GM19438 (cell line): ENCODE results near the gene GPR39.
"Not testable (repeated sequence)": the region's sequence is repeated elsewhere in the genome, so short reads cannot be mapped to it uniquely, and the experiment has no call there.

Experiments
- ATAC-seq: cut with Tn5 transposase; IDR thresholded peaks from one replicate; pipeline ENCODE4 v1.9.1; 2021; ENCODE audit warnings: low read depth; ENCODE audit not compliant: unreplicated experiment

Gene GPR39

GRCh38 chr2:132482821-132483220 is 66.2 kb downstream of the GPR39 start:
- ATAC-seq = no peak

DNA sequence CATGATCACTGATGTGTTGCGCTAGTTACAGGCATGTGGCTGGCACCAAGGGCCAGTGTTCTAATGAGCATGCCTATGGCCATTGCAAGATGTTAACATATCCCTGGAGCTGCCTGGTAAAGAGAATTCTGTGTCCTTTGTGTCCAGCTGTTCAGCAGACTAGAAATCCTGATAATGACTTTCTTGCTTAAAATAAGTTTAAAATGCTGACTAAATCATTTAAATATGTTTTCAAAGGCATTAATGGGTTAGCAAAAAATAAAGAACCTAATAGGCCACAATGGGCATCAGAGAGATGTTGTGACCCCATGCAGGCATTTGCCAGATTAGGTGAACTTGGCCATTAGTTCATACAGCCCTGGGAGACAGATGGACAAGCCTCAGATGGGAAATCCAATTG is 67.5 kb downstream of the GPR39 start:
- ATAC-seq = no peak

- ATAC-seq = no peak
These were observed 71.9 kb downstream of the GPR39 start for GRCh38 chr2:132488491-132488890.

GRCh38 chr2:132489150-132489549 is 72.5 kb downstream of the GPR39 start:
- no peak for ATAC-seq

- no peak for ATAC-seq
These were observed 79.3 kb downstream of the GPR39 start for GRCh38 chr2:132495881-132496280.

GRCh38 chr2:132496555-132496954 is 80.0 kb downstream of the GPR39 start:
- ATAC-seq = no peak

DNA sequence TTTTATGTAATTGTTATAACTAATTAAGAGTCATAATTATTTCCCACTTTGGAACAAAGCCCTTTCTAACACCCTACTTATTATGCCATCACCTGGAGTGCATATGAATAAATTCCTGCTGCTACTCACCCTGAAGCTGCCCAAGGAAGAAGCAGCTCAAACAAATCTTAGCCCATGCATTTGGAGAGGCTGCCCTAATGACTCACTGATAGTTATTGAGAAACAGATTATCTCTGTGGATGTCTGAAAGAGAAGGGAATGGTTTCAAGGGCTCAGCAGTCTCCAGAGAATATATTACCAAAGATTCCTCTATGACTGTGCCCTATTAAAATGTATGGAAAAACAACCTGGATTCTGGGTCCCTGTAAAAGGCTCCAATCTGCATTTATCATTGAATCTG is 81.0 kb downstream of the GPR39 start:
- no peak for ATAC-seq

GRCh38 chr2:132503701-132504100 is 87.1 kb downstream of the GPR39 start:
- ATAC-seq = no peak

DNA sequence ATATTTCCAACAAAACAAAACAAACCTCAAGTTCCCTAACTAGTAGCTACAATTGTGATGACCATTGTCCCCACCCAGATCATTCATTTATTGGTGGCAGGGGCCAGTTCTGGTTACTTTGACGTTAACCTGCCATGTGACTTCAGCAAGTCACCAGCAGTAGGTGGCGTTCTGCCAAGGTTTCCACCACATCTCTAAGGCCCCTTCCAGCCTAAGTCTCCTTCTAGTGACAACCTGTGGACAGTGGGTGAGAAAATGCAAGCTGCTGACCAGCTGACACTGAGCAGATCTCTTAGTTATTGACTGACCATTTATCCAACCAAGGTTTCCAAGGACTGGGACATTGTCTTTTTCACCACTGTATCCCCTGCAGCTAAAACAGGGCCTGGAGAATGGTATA is 98.4 kb downstream of the GPR39 start:
- no peak for ATAC-seq

- no peak for ATAC-seq
These were observed 100.8 kb downstream of the GPR39 start for GRCh38 chr2:132517386-132517785.

GRCh38 chr2:132518302-132518701 is 101.7 kb downstream of the GPR39 start:
- no peak for ATAC-seq

DNA sequence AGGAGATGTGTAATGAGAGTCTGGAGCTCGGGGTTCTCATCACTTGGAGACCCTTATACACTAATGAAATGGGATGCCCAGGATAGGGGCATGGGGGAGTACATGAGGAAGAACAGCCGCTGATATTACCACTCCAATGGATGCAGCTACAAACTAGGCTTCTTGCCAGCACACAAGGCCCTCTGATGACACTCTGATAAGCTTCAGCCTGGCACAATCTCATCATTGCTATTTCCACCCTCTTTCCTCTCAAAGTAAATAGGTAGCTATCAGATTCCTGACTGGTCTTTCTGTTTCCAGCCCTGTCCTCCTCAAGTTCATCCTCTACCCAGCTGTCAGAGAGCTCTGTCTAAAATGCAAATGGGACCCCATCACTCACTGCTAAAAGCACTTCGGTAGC is 103.0 kb downstream of the GPR39 start:
- ATAC-seq = no peak

- ATAC-seq = no peak
These were observed 104.7 kb downstream of the GPR39 start for GRCh38 chr2:132521341-132521740.

DNA sequence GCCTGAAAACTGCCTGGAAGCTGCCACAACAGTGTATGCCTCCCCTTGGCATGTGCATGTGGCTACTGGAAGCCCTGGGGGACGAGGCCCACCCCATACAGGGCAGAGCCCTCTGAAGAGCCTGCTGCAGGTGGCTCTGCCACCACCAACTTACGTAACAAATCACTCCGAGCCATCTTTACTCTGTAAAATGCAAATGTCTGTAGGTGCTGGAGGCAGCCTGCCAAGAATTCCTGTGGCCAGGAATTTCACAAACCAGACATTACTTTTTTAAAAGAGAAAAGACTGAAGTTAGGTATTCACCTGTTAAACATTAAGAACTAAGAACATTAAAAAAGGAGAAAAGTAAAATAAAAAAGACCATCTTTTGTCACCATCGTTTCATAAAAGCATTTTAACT is 106.3 kb downstream of the GPR39 start:
- no peak for ATAC-seq

GRCh38 chr2:132537061-132537460 is 120.5 kb downstream of the GPR39 start:
- ATAC-seq = not testable (repeated sequence)

GRCh38 chr2:132538331-132538855 is 121.8 kb downstream of the GPR39 start:
- ATAC-seq = no peak

DNA sequence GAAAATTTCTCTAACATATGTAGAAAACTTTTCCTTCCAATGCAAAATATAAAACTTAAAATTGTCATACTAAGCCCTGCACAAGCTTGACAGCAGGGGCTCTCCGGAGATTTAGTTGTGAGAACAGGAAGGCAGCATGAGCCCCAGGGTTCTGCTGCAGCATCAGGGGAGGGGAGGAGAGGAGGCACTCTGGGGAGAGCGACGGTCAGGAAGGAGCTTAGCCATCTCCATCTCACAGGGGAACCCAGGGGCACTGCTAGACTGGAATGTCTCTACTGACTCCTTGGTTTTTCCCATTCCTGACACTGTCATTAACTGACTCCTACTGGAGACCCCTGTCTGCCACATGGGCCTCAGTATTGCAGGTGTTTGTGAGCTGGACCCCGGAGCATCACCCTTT is 123.6 kb downstream of the GPR39 start:
- ATAC-seq = no peak

DNA sequence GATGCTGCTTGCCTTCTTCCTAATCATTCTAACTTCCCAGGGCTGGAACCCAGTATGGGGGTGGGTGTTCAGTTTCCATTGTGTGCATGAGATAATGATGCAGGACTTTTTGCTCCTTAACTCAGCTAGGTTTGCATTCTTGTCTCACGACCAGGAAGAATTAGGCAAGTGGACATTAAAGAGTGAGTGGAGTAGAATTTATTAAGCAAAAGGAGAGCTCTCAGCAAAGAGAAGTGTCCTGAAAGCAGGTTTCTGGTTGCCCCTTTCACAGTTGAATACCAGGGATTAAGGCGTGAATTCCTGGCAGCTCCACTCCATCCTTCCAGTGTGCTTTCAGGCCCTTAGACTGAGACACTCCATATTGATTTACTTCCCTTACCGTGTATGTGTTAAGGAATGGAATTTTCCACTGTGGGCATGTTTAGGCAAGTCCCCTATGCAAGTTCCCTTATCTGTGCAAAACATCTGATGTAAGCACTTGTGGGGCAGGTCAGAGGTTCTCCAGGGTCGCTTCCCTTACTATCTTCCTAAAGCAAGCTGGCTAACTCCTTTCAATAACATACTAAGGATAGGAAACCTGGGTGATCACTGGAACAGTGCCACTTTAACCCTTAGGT is 126.5 kb downstream of the GPR39 start:
- ATAC-seq = no peak

GRCh38 chr2:132544006-132544630 is 127.5 kb downstream of the GPR39 start:
- no peak for ATAC-seq

GRCh38 chr2:132547090-132547687 is 130.6 kb downstream of the GPR39 start:
- ATAC-seq = no peak

- ATAC-seq = no peak
These were observed 133.5 kb downstream of the GPR39 start for GRCh38 chr2:132549935-132550670.
